Measurements from ENCODE around the gene KLHL14.
"Not testable (repeated sequence)": the region's sequence is repeated elsewhere in the genome, so short reads cannot be mapped to it uniquely, and the experiment has no call there.

Gene KLHL14

DNA sequence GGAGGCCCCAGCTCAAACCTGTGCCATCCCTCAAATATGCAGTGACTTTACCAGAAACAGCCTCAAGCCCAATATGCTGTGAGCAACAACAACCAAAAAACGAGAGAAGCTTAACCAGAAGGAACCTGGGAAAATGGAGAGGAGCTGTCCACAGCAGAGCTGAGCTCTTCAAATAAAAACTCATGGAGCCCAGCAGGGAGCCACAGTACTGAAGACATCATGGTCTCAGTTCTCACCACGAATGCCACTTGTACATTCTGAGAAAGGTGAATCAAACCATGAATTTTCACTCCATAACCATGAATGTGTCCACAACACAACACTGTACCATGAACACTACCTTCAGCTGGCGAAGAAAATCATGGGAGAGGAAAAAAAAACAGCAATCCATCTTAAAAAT lies 50.5 kb downstream of the KLHL14 start:
- no peak for DNase-seq (ENCODE audit: low read depth, low spot score)

DNA sequence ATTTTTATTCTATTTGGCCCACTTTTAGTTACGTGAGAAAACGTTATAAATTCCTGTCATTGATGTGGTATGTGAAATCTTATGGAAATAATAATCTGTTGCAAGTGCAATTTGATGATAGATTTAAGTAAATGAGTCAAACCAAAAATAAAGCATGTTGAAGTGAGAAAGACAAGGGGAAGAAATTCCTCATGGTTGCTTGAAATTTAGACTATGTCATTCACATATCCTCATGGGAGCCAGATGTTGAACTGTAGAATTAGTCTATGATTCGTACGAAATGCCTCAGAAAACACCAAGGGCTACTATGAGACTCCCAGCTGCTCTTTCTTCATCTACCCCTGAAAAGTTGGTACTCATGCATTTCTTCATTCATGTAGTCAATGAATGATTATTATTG lies 55.7 kb downstream of the KLHL14 start:
- no peak for DNase-seq (ENCODE audit: low read depth, low spot score)

DNA sequence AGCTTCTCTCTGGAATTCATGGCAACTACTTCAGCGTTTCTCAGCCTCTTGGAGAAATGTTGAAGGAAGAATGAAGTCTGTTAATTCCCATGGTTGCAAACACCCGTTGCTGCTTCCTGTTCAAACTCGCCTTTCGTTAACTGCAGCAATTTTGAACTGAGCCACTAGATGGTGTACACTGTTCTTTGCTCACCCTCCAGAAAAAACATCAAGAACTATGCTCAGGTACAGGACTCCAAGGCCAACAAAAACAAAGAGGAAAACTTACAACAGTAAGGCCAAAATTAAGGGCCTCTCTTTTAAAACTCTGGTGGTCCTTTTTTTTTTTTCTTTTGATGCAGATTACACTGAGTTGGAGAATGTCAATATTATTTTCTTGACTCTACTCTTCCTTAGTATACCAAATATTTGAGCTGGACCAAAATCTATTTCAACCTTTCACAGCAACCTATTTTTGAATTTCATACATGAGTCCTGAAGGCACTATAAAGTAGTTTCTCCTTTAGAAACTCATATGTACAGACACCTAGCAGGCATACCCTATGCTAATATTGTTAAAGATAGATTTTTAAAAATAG lies 58.2 kb downstream of the KLHL14 start:
- no peak for DNase-seq (ENCODE audit: low read depth, low spot score)

DNA sequence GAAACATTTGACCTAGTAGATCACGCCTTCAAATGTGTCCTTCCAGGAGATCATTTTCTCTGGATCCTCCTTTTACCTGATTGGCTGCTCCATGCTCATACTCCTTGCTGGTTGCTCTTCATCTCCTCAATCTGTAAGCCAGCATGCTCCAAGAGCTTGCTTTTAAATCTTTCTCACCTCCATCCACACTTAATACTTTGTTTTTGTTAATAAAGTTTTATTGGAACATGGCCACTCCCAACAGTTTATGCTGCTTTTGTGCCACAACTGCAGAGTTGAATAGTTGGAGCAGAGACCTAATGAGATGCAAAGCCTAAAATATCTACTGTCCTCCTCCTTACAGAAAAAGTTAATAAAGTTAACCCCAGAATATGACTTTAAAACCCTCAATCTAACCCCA lies 60.0 kb downstream of the KLHL14 start:
- no peak for DNase-seq (ENCODE audit: low read depth, low spot score)

DNA sequence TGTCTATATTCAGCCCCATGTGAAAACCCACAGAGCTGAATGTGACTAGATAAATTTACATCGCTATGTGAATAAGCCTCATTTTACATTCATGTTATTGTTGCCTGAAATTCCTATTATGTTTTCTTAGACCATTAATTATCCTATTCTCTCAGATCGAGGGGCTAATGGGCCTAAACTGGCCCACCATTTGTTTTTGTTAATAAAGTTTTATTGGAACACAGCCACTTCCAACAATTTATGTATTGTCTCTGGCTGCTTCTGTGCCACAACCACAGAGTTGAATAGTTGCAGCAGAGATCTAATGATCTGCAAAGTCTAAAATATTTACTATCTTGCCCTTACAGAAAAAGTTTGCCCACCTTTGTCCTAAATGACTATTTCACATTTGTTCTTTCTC lies 61.0 kb downstream of the KLHL14 start:
- no peak for DNase-seq (ENCODE audit: low read depth, low spot score)

DNA sequence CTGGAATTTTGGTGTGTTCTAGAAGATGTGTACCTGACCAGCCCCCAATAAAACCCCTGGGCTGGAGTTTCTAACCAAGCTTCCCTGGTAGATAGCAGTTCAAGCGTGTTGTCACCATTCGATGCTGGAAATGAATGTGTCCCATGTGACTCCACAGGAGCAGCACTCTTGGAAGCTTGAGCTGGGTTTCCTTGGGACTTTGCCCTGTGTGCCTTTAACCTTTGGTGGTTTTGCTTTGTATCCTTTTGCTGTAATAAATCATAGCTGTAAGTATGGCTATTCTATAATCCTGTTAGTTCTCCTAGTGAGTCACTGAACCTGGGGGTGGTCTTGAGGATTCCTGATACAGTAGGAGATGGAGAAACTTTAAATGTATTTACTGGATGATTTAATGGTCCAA lies 65.2 kb downstream of the KLHL14 start:
- no peak for DNase-seq (ENCODE audit: low read depth, low spot score)

DNA sequence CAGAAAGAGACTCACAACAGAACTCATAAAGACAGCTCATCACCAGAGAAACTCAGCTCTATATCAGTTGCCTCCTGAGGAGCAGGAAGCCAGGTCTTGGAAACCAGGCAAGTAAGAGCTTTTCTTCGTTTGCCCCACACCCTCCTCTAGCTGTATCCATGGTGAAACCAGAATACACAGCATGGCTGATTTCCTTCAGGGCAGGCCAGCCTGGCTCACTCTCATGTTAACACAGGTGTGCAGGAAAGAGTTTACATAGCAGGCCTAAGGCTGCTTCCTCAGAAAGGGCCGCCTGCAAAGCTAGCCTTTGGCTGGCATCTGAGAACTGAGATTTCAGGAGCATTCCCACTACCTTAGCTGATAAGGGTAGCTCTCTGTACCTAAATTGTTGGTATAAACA lies 65.7 kb downstream of the KLHL14 start:
- no peak for DNase-seq (ENCODE audit: low read depth, low spot score)

DNA sequence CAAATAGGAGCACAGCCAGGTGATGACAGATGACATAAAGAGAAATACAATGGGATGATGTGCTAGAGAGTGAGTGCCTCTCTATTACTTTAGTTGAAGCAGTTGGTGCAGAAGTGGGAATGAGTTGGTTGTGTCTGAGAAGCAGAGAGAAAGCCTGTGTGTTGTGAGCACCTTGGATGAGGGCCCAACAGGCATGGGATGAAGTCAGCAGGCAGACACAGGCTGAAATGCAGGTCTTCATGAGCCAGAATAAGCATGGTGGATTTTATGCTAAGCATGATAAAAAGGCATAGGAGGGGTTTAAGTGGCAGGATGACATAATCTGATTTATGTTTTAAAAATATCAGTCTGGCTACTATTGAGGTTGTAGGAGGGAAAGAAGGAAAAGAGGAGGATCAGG lies 71.5 kb downstream of the KLHL14 start:
- no peak for DNase-seq (ENCODE audit: low read depth, low spot score)

DNA sequence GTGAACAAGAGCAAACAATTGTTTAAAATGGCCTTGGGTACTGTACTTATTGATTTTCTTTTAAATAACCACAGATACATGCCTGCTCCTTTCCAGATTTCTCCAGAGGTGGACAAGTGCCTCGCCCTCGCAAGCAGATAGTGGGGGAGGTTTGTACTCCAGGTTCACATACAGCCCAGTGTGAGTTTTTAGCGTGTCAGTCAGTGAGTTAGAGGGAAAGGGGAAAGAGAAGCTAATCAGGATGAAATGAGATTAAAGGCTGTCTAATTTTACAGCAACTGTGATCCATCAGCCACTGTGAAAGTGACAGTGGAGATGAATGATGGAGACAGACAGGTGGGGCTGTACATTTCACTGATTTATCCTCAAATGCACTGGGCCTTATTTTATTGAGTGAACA lies 74.7 kb downstream of the KLHL14 start:
- no peak for DNase-seq (ENCODE audit: low read depth, low spot score)

DNA sequence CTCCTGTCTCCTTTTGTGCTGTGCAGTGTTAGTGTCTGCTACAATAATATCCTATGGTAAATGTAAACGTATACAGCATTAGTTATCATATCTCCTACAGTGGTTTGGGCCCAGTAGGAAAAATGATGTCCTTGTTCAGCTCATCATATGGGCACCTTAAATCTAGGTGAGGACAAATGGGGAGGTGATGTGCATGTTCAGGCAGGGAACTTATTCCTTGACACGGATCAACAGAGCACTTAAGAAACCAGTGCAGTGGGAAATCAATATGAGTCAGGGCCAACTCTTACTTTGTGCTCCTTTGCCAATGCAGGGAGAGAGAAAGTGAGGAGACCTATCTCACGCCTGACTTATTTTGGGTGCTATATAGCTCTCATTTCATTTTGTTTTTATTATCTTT lies 76.4 kb downstream of the KLHL14 start:
- no peak for DNase-seq (ENCODE audit: low read depth, low spot score)

DNA sequence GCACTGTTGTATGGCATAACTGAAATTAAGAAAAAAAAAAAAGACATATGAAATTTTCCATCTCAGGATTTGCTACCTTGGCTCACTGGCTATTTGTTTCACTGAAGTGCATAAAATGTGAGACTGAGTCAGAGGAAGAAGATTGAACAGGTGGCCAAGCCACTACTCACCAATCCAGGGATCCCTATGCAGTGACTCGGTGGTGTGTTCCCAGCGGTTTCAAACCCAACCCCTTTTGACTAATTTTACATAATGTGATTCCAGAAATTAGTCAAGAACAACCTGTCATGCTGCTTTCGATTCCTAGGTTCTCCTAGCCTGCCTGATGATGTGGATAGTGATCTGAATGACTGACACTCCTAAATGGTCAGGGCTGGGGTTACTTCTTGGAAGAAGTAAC lies 77.3 kb downstream of the KLHL14 start:
- no peak for DNase-seq (ENCODE audit: low read depth, low spot score)

DNA sequence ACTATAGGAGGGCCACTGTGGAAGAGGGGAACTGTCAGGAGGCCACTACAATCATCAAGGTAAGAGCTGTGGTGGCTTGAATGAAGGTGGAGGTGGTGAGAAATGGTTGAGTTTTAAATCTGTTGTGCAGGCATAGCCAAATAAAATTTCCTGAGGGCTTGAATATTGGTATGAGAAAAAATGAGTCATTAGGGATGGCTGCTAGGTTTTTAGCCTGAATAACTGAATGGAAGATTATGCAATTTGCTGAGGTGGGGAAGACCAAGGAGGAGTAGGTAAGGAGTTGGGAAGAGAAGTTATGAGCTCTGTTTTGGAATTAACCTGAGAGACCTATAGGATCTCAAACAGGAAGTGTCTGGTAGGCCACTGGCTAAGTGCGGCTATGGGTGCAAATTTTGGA lies 84.0 kb downstream of the KLHL14 start:
- no peak for DNase-seq (ENCODE audit: low read depth, low spot score)

DNA sequence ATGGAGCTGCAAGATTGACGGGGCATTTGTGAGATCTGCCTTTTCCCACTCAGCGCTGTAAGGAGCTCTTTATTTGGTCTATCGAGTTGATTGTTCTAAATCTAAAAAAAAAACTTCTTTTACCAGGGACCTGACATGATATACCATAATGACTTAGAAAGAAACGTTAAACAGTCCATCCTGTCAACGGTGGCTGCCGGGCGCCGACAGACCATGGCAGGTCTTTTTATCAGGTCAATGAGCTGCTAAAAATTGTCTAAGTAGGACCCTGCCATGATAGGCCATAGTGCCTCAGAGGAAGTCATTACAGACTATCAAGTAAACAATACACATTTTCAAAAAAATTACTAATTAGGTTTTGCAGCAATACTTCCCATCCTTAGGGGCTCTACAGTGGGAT lies 87.9 kb downstream of the KLHL14 start:
- no peak for DNase-seq (ENCODE audit: low read depth, low spot score)

DNA sequence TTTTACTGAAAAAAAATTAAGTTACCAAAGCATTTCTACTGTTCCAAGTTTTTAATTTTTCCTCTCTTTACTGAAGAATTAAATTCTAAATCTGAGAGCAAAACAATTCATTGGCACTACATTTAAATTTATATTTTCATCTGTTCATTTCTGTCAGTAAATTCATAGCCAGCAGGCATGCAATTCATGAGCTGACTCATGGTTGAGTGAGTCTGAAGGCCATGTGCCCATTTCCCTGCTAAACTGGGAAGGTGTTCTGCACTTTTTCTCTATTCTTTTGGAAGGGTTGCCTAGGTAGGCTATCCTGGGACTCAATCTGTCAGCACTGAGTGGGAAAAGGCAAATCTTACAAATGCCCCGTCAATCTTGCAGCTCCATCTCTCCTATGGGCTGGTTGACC lies 88.7 kb downstream of the KLHL14 start:
- DNase-seq (ENCODE audit: low read depth, low spot score): no peak

DNA sequence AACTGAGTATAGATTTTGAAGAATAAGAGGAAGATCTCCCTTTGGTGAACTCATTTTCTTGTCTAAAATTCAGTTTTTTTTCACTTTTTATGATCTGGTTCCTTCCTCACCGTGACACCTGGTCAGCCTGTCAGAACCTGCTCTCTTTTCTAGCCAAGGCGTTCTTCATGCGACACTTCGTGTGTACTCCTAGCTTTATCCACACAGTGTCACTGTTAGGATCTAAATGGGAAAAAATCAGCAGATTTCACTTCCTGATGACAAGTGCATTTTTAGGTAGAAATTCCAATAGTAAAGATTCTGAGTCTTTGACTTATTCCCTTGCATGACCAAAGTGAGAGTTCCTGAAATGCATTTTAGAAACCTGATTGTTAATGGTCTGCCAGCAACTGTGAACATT lies 89.8 kb downstream of the KLHL14 start:
- DNase-seq (ENCODE audit: low read depth, low spot score): no peak

DNA sequence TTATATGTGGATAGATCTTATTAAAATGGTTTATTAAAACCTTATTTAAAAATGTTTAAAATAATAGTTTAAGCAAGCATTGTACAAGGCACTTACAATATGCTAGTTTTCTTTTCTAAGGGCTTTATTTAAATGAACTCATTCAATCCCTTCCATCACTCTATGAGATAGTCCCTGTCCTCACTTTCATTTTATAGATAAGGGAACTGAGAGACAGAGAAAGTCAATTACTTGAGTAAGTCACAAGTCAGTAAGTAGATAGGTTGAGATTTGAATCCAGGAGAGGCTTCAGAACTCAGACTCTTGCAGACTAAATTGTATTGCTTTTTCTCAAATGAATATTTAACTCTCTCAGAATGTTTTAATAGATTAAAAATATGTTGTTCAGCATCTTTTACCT lies 95.2 kb downstream of the KLHL14 start:
- DNase-seq (ENCODE audit: low read depth, low spot score): no peak

DNA sequence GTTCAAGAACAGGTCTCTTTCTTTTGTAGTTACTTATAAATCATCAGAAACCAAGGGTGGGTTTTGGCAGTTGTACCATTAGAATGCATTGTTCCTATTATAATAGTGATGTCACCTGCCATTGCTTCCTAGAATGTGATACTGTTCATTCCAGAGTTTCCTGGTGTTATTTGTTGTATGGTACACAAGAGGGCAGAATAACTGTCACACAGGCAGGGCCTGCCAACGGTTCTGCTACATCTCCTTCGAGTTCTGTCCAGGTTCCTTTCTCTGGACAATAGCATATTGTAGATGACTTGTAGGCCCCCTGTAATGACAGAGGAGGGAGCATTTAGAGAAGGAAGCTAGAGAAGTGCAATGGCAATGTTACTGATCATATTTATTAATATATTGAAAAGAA lies 98.3 kb downstream of the KLHL14 start:
- DNase-seq (ENCODE audit: low read depth, low spot score): no peak

DNA sequence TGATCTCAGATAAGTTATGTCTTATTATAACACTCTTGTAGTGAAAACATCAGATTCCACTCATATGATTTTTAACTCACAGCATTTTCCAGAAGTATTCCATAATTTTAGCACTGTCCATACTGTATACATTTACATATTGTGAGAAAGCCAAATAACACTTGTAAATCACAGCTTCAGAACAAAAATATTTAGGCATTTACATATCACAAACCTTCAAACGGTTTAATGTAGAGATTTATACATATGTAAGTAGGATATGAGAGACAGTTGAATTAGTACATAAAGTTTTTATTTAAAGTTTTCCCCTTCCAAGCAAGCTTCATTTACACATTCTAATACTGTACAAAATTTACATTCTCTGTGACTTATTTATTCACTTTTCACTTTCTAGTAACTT lies 100.4 kb downstream of the KLHL14 start:
- no peak for DNase-seq (ENCODE audit: low read depth, low spot score)

DNA sequence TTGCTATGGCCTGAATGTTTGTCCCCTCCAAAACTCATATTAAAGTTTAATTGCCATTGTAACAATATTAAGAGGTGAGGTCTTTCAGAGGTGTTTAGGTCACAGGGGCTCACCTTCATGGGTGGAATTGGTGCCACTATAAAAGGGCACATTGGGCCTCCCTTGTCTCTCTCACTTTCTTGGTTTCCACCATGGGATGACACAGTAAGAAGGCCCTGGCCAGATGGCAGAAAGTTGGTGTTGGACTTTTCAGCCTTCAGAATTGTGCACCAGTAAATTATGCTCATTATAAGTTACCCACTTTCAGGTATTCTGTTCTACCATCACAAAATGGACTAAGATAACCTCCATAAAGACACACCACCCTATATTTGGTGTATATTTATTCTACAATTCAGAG lies 102.1 kb downstream of the KLHL14 start:
- no peak for DNase-seq (ENCODE audit: low read depth, low spot score)

DNA sequence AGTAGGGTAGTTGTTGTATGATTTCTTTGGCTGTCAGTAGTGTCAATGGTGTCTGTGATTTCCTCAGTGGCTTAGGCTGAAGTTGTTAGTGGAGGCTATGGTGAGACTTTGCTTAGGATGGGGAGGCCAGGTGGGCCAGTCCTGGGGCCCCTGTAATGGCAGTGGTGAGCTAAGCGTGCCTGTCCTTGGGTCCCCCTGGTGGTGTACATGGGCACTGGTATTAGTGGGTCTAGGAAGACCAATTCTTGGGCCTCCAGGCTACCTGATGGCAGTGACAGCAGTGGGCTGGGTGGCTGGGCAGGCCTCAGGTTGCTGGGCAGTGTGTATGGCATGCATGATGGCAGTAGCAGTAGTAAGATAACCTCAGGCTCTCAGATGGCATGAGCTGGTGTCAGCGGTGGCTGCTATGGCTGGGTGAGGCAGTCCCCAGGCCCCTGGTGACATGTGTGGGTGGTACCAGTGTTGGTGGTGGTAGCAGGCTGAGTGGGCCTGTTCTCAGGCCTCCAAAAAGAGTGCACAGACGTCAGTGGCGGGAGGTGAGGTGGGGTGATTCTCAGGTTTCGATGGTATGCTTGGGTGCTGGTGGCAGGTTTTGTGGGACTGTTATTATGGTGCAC lies 103.2 kb downstream of the KLHL14 start:
- DNase-seq (ENCODE audit: low read depth, low spot score): no peak

DNA sequence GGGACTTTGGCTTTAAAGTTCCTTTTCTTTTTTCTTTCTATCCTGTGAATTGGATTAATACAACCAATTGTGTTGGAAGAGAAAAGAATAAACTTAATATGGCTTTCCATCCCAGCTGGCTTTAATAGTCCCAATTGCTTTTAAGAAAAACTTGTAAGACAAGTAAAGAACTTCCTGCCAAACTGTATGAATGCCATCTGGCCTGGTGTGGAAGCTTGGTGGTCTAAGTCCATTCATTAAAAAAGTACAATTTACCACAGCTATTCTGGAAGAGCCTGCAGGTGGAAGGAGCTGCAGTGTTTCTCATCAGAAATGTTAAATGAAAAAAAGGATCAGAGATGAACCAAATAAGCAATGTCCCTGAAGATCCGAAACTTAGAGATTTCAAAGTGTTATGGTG lies 103.9 kb downstream of the KLHL14 start:
- no peak for DNase-seq (ENCODE audit: low read depth, low spot score)

DNA sequence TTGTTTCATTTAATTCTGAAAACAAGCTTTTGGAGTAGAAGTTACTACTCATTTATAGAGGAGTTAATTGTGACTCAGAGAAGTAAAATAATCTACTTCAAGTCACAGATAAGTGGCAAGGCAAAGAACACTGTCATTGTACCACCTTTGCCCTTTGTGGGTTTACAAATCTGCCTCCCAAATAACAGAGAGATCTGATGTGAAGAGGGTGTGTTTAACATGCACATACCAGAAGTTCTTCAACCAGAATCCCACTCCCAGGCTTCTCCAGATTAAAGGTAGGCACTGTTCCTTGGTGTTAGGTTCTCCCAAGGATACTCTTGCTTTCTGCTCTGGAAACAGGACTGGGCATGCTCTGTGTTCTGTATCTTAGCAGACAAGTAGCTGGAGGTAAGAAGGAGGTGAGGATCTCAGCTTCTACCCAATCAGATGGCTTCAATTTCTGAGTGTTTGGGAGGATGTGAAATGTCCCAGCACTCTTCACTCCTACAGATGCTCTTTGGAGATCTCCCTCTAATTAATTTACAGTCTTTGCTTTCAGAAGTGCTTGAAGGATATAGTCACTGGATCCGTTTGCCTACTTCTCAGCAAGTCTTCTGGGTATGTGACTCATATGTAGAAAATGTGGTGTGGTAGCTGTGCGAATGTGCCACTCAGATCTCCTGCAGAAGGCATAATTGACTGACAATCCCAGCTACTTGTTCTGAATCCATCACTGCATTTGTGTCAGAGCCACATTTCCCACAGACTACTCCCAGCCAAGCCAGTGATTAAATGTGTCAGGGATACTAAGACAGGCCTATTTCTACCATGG lies 111.1 kb downstream of the KLHL14 start:
- DNase-seq (ENCODE audit: low read depth, low spot score): no peak

DNA sequence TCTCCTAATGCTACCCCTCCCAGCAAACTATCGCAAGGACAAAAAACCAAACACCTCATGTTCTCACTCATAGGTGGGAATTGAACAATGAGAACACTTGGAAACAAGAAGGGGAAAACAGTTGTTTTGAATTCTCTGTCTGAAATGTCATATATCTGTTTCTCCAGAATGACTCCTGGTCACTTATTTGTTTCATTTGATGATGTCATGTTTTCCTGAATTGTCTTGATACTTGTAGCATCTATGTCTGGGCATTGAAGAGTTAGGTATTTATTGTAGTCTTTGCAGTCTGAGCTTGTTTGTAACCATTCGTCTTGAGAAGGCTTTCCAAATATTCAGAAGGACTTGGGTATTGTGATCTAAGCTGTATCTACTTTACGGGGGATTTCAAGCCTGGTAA lies 118.3 kb downstream of the KLHL14 start:
- not testable (repeated sequence) for DNase-seq (ENCODE audit: low read depth, low spot score)
